Liver (tissue), 3 donors: ENCODE measurements around the gene FOXN3.

Experiments used
- CTCF ChIP-seq: fragments of 150-350 bp; IDR thresholded peaks from 2 replicates; pipeline ENCODE4 v1.5.1; 2017; ENCODE audit warnings: improper control_type of control experiment, low read depth, low read length; ENCODE audit not compliant: missing input control
- HNF4A ChIP-seq, 2 donors: conservative IDR thresholded peaks; 2 replicates each; pipeline ENCODE4 v1.6.1; 2016; ENCODE audit warnings: antibody characterized with exemption in 2 of 2, mild to moderate bottlenecking in 2 of 2
- YY1 ChIP-seq: IDR thresholded peaks from 2 replicates; pipeline ENCODE4 v1.6.1; 2016; ENCODE audit warnings: antibody characterized with exemption, mild to moderate bottlenecking
- TF ChIP-seq, protein P1 (sequence below): IDR thresholded peaks from 2 replicates; pipeline ENCODE4 v1.6.1; 2016; ENCODE audit warnings: antibody characterized with exemption
- donor health status: healthy.
- donor health status: healthy.

DNA sequence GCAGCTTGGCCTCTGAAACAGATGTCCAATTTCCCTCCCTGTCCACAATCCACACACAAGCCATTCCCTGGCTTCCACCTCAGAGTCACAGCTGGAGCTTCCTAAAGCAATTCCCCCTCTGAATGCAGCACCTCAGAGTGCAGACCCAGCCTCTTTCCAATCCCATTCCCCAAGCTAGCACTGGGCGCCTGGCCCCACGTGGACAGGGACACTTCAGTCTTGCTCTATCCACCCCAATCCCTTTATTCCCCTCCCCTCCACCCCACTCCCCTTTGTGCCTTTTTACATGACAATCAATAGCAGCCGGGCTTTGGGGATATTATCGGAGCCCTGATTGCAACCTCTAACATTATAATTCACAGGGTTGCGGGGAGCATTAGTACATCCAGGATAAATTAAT lies 300.0 kb downstream of the FOXN3 start:
- no peak for TF ChIP-seq CTCF
- TF ChIP-seq, protein P1, sequence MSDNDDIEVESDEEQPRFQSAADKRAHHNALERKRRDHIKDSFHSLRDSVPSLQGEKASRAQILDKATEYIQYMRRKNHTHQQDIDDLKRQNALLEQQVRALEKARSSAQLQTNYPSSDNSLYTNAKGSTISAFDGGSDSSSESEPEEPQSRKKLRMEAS = no peak
- TF ChIP-seq YY1 = no peak
- no peak for TF ChIP-seq HNF4A (conservative IDR thresholded peaks at IDR 0.05)
